GM12891 (cell line): Measurements from ENCODE around the gene NPY4R.
"Not testable (repeated sequence)": the region's sequence is repeated elsewhere in the genome, so short reads cannot be mapped to it uniquely, and the experiment has no call there.

Source experiments
- POLR2A ChIP-seq: IDR thresholded peaks from 2 replicates; pipeline ENCODE4 v1.6.1; 2011; ENCODE audit warnings: low read depth, low read length, control low read depth
- POLR2AphosphoS5 ChIP-seq: IDR thresholded peaks from 2 replicates; pipeline ENCODE4 v1.6.1; 2011; ENCODE audit warnings: low read depth, low read length, control low read depth
- SPI1 ChIP-seq: IDR thresholded peaks from 2 replicates; pipeline ENCODE4 v1.6.1; 2011; ENCODE audit warnings: low read depth, low read length, control low read depth

- not testable (repeated sequence) for TF ChIP-seq POLR2AphosphoS5, SPI1, POLR2A
Measured at GRCh38 chr10:46473758-46474157, 8.0 kb upstream of the NPY4R start.
